HCT116 (cell line): ENCODE results near the gene CDH22.

ENCODE experiments used
- ATF3 ChIP-seq: IDR thresholded peaks from 2 replicates; pipeline ENCODE4 v1.6.1; 2012
- CEBPB ChIP-seq: IDR thresholded peaks from 2 replicates; pipeline ENCODE4 v1.6.1; 2012; ENCODE audit warnings: low read depth
- CTCF ChIP-seq, 3 experiments: fragments of 200-600 bp in 1 of 3; sonication (generic) in 1 of 3; IDR thresholded peaks in 2 of 3; conservative IDR thresholded peaks in 1 of 3; 2 replicates each; pipeline ENCODE4 v1.5.1; 2012 to 2017; ENCODE audit warnings: low read depth in 2 of 3, low read length in 2 of 3, antibody characterized with exemption in 1 of 3, borderline replicate concordance in 1 of 3, control low read depth in 1 of 3, mild to moderate bottlenecking in 1 of 3, mixed read lengths in 1 of 3, mixed run types in 1 of 3, moderate library complexity in 1 of 3; ENCODE audit not compliant: insufficient read depth in 1 of 3
- EZH2 ChIP-seq: fragments of 200-600 bp; sonication (generic); IDR thresholded peaks from 2 replicates; pipeline ENCODE4 v1.6.1; 2017; ENCODE audit warnings: antibody characterized with exemption, mixed run types
- EZH2phosphoT487 ChIP-seq: fragments of 200-600 bp; IDR thresholded peaks from 2 replicates; pipeline ENCODE4 v1.6.1; 2018; ENCODE audit warnings: antibody characterized with exemption, borderline replicate concordance
- JUND ChIP-seq: IDR thresholded peaks from 2 replicates; pipeline ENCODE4 v1.6.1; 2012
- MAX ChIP-seq: IDR thresholded peaks from 2 replicates; pipeline ENCODE4 v1.6.1; 2012
- POLR2A ChIP-seq: IDR thresholded peaks from 2 replicates; pipeline ENCODE4 v1.7.0; 2011; ENCODE audit warnings: borderline replicate concordance; ENCODE audit not compliant: insufficient read depth, insufficient read length; ENCODE audit errors: extremely low read depth
- POLR2AphosphoS5 ChIP-seq: IDR thresholded peaks from 2 replicates; pipeline ENCODE4 v1.6.1; 2011; ENCODE audit warnings: mild to moderate bottlenecking, low read depth, low read length, moderate library complexity
- RAD21 ChIP-seq: IDR thresholded peaks from 2 replicates; pipeline ENCODE4 v1.6.1; 2012; ENCODE audit warnings: low read depth, mild to moderate bottlenecking
- REST ChIP-seq: IDR thresholded peaks from 2 replicates; pipeline ENCODE4 v1.6.1; 2012; ENCODE audit warnings: low read depth
- YY1 ChIP-seq: IDR thresholded peaks from 2 replicates; pipeline ENCODE4 v1.6.1; 2011; ENCODE audit warnings: low read length, low read depth, moderate library complexity, mild to moderate bottlenecking; ENCODE audit not compliant: insufficient replicate concordance; ENCODE audit errors: extremely low read depth
- ZFX ChIP-seq: fragments of 450-650 bp; IDR thresholded peaks from 2 replicates; pipeline ENCODE4 v1.6.1; 2017
- ZNF274 ChIP-seq: fragments of 200-500 bp; sonication (Bioruptor generic); IDR thresholded peaks from 2 replicates; pipeline ENCODE4 v1.6.1; 2014; ENCODE audit warnings: mild to moderate bottlenecking, low read depth, low read length, inconsistent platforms

GRCh38 chr20:46154305-46154704 is 154.0 kb downstream of the CDH22 start:
- TF ChIP-seq YY1 (no peak), POLR2A (no peak), POLR2AphosphoS5 (no peak), CTCF (IDR thresholded peaks at IDR 0.05 in 2 of 3, conservative IDR thresholded peaks at IDR 0.05 in 1 of 3; ENCODE audit: borderline replicate concordance in 1 of 3, insufficient read depth in 1 of 3, low read depth in 2 of 3, low read length in 2 of 3) (no peak), ATF3 (no peak), EZH2 (no peak), CEBPB (no peak), EZH2phosphoT487 (no peak), JUND (no peak), RAD21 (no peak), ZFX (no peak), ZNF274 (no peak), REST (no peak), MAX (no peak)
